ENCODE results near the gene IFNG-AS1.

The IFNG-AS1 gene

GRCh38 chr12:67994046-67994445, 4.8 kb downstream of the IFNG-AS1 start:
- no peak for DNase-seq (ENCODE audit: low spot score)

- no peak for DNase-seq (ENCODE audit: low spot score)
Measured at GRCh38 chr12:67996347-67996746, 7.1 kb downstream of the IFNG-AS1 start.

GRCh38 chr12:67998379-67998778, 9.1 kb downstream of the IFNG-AS1 start:
- no peak for DNase-seq (ENCODE audit: low spot score)

DNA sequence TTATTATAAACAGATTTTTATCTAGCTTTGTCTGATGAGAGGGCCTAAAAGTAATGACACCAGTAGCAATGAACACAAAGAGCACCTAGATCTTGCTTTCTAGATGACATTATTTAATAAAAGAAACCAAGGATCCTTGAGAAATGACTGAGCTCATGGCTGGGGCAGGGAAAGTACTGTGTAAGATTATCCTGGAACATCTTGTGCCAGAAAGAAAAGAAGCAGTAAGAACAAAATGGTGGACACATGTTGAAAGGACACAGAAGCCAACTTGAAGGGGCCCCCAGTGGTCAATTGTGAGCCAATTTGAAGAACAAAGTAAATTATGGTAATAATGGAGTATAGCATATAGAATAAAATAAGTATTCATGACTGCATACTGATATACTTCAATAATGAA, 10.0 kb downstream of the IFNG-AS1 start:
- DNase-seq (ENCODE audit: low spot score) = no peak

DNA sequence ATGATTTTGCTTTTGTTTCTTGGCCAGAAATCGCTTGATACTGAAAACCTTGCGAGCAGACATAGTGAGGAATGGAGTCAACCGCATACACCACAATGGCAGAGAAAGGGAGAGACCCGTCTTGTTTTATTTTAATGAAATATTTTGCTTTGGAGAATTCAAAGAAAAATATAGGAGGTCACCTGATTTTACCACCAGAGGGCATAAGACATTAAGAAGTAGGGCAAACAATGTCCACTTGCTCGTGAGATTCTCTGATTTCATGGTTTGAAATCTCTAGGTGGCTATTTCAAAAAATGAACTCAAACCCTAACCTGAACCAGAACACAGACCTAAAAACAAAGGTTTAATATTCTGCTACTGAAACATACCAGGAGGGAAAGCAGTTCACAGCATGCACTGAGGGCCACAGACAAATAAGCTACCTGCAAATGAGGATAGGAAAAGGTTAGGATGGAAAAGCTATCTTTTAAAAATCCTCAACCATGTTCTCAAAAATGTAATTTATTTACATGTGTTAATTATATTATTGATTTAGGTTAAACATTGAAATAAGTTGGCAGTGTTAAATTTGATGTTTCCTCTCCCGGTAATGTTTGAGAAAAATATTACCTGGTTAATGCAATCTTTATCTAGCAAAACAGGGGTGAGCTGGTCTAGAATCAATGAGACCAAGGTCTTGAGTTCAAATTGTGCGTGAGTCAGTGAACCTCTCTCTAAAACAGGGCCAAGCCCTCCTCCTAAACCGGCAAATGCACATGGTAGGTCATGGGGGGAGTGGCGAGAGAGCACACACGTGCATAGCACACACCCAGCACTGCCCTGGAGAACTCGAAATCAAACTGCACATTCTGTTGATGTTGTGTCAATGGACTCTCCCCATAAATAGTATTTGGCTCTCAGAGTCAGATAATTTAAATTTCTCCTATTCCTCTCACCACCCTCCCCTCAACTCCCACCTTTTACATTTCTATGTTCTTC, 12.5 kb downstream of the IFNG-AS1 start:
- DNase-seq (ENCODE audit: low spot score) = no peak

- DNase-seq (ENCODE audit: low spot score) = no peak
Measured at GRCh38 chr12:68003777-68004176, 14.5 kb downstream of the IFNG-AS1 start.

- DNase-seq (ENCODE audit: low spot score) = no peak
Measured at GRCh38 chr12:68007033-68007432, 17.8 kb downstream of the IFNG-AS1 start.

GRCh38 chr12:68007466-68007865, 18.2 kb downstream of the IFNG-AS1 start:
- no peak for DNase-seq (ENCODE audit: low spot score)

GRCh38 chr12:68011206-68011881, 22.1 kb downstream of the IFNG-AS1 start:
- DNase-seq (ENCODE audit: low spot score) = no peak

DNA sequence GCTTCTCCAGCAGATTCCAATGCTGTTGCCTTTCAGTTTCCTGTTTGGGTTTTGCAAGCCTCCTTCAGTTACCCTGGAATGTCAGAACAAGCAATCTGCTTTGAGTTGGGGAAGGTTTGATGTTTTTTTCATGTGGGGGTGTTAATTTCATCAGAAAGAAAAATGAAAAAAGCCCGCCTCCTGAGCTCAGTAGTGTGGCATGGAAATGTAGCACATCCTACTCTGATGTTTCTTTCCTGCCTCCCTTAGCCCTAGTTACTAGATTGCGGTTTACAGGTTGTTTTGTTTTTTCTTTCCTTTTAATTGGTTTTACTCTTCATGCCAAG, 22.6 kb downstream of the IFNG-AS1 start:
- no peak for DNase-seq (ENCODE audit: low spot score)

- no peak for DNase-seq (ENCODE audit: low spot score)
Measured at GRCh38 chr12:68012712-68013111, 23.5 kb downstream of the IFNG-AS1 start.

DNA sequence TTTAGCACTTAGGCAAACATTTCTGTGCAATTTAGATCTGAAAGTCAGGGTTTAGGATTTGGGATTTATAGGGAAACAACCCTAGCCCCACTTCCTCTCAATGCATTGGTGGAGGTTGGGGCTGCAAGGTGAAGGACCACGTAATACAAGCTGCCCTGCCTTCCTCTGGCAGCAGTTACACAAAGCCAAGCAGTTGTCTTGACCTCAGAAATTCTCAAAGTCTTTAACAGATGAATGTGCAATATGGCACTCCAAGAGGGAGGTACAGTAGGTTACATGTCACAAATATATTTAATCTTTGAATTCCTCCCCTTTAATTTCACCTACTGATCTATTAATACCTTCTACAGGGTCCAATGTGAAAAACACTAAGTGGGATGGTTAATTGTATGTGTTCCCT, 23.9 kb downstream of the IFNG-AS1 start:
- DNase-seq (ENCODE audit: low spot score) = no peak

- no peak for DNase-seq (ENCODE audit: low spot score)
Measured at GRCh38 chr12:68016136-68016535, 26.9 kb downstream of the IFNG-AS1 start.

DNA sequence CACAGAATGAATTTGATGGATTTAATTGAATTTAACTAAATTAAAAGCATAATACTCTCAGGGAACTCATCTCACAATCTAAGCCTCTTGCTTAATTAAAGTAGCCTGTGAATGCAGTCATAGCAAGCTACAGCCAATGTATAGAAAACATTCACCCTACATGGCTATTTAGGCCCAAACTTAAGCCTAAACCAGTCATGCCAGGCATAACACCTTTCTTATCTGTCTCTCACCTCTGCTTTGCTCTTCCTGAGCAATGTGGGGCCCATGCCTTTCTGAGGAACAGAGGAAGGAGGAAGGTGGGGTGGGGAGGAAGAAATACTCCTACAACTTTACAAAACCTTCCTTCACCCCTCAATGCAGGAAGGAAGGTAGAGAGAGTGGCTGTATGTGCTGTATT, 29.1 kb downstream of the IFNG-AS1 start:
- DNase-seq (ENCODE audit: low spot score) = no peak

- DNase-seq (ENCODE audit: low spot score) = no peak
Measured at GRCh38 chr12:68020049-68020448, 30.8 kb downstream of the IFNG-AS1 start.

GRCh38 chr12:68020699-68021098, 31.5 kb downstream of the IFNG-AS1 start:
- DNase-seq (ENCODE audit: low spot score) = no peak

DNA sequence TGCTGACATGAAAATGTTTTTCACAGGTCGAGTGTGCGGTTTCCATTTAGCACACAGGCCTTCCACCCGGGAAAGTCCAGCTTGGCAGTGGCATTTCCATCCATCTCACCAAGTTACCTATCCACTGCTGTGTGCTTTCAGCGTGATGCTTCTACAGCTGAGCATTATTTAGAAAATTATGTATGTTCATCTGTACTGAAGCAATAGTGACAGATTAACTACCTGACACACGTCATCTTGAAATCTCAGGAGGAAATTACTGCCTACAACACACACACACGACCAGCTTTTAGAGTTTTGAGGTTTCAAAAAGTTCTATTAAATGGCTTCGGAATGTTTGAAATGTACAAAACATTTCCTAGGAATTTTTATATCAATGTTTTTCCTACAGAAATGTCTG, 39.4 kb downstream of the IFNG-AS1 start:
- DNase-seq (ENCODE audit: low spot score) = no peak

DNA sequence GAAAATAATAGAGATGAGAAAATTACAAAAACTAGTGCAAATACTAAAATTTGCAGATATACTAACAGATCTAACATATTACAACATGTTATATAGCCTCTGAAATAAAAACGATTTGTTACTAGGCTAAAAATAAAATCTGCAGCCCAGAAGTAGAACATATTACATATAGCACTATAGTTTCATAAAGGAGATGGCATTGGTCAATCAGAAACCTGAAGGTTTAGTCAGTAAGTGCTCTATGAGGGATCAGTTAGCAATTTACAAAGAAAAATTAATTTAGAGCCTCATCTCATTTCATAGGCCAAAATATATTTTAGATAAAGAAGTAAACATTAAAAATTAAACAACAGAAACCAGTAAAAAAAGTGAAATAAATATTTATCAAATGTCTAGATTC, 41.0 kb downstream of the IFNG-AS1 start:
- DNase-seq (ENCODE audit: low spot score) = no peak

DNA sequence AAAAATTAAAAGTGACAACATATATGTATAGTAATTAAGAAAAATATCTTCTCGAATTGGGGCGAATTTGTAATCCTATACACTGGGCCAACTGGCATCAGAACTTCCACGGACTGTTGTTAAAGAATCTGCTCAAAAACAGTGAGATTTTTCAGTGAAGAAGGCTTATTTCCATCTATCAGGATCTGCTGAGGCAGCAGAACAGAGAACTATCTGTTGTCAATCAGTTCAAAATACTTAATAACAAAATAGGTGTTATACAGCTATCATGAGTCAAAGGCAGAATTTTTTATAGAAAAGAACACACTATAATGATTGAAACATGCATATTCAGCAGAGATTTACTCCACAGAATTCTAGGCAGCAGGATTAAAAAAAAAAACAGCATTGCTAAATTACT, 41.9 kb downstream of the IFNG-AS1 start:
- DNase-seq (ENCODE audit: low spot score) = no peak

DNA sequence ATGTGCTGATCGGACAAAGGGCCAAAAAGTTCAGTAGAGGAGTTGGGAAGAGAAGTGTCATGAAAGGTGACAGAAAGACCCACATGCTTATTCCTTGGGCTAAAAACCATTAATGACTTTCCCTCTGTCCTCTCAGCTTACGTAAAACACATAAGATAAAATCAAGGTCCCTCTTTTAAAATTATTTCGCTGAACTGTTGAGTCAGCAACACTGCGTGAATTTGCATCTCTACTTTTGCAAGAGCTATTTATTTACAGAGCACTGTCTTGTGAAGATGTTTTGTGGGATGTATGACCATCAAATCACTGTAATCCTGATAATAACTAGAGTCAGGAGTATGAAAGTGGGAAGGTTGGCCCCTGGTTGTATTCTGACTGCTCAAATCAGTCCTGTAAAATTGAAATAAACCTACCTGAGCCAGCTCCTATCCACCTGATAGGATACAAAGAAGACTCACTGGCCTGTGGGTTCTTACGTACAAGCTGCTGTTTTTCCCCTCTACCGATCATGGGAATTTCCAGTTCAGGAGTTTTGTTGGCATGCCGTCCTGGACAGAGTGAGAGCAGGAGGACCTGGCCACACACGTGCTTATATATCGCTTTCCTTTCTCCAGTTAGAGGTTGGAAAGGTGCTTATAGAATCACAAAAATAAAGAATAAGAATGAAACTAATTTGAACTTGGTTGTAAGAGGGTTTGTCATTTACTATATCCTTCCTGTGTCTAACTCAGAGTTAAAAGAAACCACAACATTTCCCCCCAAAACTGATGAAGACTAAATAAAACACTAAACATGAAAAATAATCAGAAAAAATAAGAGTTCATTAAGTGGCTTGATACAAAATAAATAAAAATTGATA, 42.9 kb downstream of the IFNG-AS1 start:
- no peak for DNase-seq (ENCODE audit: low spot score)

- no peak for DNase-seq (ENCODE audit: low spot score)
Measured at GRCh38 chr12:68034567-68034966, 45.3 kb downstream of the IFNG-AS1 start.

GRCh38 chr12:68036642-68037041, 47.4 kb downstream of the IFNG-AS1 start:
- DNase-seq (ENCODE audit: low spot score) = no peak

Data from AG08396 (cell line).